ENCODE data around the gene MAX.
"Not testable (repeated sequence)": the region's sequence is repeated elsewhere in the genome, so short reads cannot be mapped to it uniquely, and the experiment has no call there.

Gene MAX

DNA sequence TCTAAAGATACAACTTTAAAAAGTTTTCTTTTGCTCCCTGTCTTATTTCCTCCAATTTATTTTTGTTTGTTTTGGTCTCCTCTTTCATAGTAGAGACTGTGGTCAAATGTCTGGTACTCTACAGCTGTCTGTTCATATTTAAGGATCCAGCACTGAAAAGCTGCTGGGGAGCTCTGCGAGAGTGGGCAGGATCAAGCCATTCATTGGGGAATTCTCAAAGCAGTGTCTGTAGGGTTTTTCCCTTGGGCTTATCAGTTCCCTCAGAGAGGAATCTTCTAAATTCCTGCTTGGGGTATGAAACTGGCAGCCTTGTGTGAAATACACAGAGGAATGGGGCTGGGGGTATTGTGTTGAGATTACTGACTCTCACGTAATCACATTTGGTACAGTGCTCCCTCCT, 63.4 kb downstream of the MAX start:
- no peak for DNase-seq (ENCODE audit: low read depth, low spot score)
- Histone ChIP-seq H3K27ac (ENCODE audit: low read length) (no peak overlapping the region), H3K4me3 (ENCODE audit: low read length) (no peak overlapping the region), H3K36me3 (ENCODE audit: control insufficient read depth, insufficient read depth, low read length) (no peaks in the 10 kb centered on the region; the same call in 1 of the 2 replicates), H3K9me3 (ENCODE audit: control insufficient read depth, insufficient read depth, low read length) (no peaks in the 10 kb centered on the region), H3K27me3 (ENCODE audit: control insufficient read depth, insufficient read depth, low read length) (no peaks in the 10 kb centered on the region), H3K4me1 (ENCODE audit: control insufficient read depth, insufficient read depth, low read length) (no peaks in the 10 kb centered on the region)
- no CpG with 5 or more reads among the region's 2 CpGs for WGBS (ENCODE audit: insufficient coverage, insufficient read length)

- peaks cover 2% of the 10 kb centered on the region; the same call in 1 of the 2 replicates for H3K36me3 ChIP-seq (ENCODE audit: control insufficient read depth, insufficient read depth, low read length)
- no peaks in the 10 kb centered on the region for H3K9me3 ChIP-seq (ENCODE audit: control insufficient read depth, insufficient read depth, low read length)
- H3K27ac ChIP-seq (ENCODE audit: low read length), result no peak overlapping the region
- no CpG with 5 or more reads among the region's 4 CpGs for WGBS (ENCODE audit: insufficient coverage, insufficient read length)
- H3K4me1 ChIP-seq (ENCODE audit: control insufficient read depth, insufficient read depth, low read length), result no peaks in the 10 kb centered on the region
- DNase-seq (ENCODE audit: low read depth, low spot score), result no peak
- H3K27me3 ChIP-seq (ENCODE audit: control insufficient read depth, insufficient read depth, low read length), result no peaks in the 10 kb centered on the region
- H3K4me3 ChIP-seq (ENCODE audit: low read length), result no peak overlapping the region
These were observed 67.3 kb downstream of the MAX start for GRCh38 chr14:65035049-65035448.

GRCh38 chr14:65034021-65034420, 68.3 kb downstream of the MAX start:
- no peak overlapping the region for H3K27ac ChIP-seq (ENCODE audit: low read length)
- no peak for DNase-seq (ENCODE audit: low read depth, low spot score)
- H3K36me3 ChIP-seq (ENCODE audit: control insufficient read depth, insufficient read depth, low read length), result peaks cover 2% of the 10 kb centered on the region; the same call in 1 of the 2 replicates
- H3K9me3 ChIP-seq (ENCODE audit: control insufficient read depth, insufficient read depth, low read length), result no peaks in the 10 kb centered on the region
- H3K4me1 ChIP-seq (ENCODE audit: control insufficient read depth, insufficient read depth, low read length), result no peaks in the 10 kb centered on the region
- WGBS (ENCODE audit: insufficient coverage, insufficient read length), result no CpG with 5 or more reads among the region's 4 CpGs
- H3K27me3 ChIP-seq (ENCODE audit: control insufficient read depth, insufficient read depth, low read length), result no peaks in the 10 kb centered on the region
- H3K4me3 ChIP-seq (ENCODE audit: low read length), result no peak overlapping the region

DNA sequence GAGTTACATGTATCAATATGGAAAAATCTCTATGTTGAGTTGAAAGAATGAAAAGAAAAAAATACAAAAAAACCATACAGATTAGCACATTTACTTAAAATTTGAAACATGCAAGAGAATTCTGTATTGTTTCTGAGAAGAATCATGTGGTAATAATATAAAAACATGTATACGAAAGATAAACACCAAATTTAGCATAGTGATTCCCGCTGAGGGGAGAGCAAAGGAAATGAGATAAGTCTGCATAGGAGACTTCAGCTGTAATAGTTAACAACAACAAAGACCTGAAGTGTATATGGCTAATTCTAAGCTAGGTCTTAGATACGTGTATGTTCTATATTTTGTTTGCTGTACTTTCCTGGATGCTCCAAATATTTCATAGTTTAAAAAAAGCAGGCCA, 69.1 kb downstream of the MAX start:
- Histone ChIP-seq H3K4me3 (ENCODE audit: low read length) (no peak overlapping the region), H3K36me3 (ENCODE audit: control insufficient read depth, insufficient read depth, low read length) (peaks cover 2% of the 10 kb centered on the region; the same call in 1 of the 2 replicates), H3K27ac (ENCODE audit: low read length) (no peak overlapping the region), H3K27me3 (ENCODE audit: control insufficient read depth, insufficient read depth, low read length) (no peaks in the 10 kb centered on the region), H3K9me3 (ENCODE audit: control insufficient read depth, insufficient read depth, low read length) (no peaks in the 10 kb centered on the region), H3K4me1 (ENCODE audit: control insufficient read depth, insufficient read depth, low read length) (no peaks in the 10 kb centered on the region)
- no peak for DNase-seq (ENCODE audit: low read depth, low spot score)
- no CpG with 5 or more reads among the region's 3 CpGs for WGBS (ENCODE audit: insufficient coverage, insufficient read length)

GRCh38 chr14:65032319-65032718, 70.0 kb downstream of the MAX start:
- Histone ChIP-seq H3K27ac (ENCODE audit: low read length) (no peak overlapping the region), H3K27me3 (ENCODE audit: control insufficient read depth, insufficient read depth, low read length) (no peaks in the 10 kb centered on the region), H3K4me3 (ENCODE audit: low read length) (no peak overlapping the region), H3K4me1 (ENCODE audit: control insufficient read depth, insufficient read depth, low read length) (no peaks in the 10 kb centered on the region), H3K9me3 (ENCODE audit: control insufficient read depth, insufficient read depth, low read length) (no peaks in the 10 kb centered on the region), H3K36me3 (ENCODE audit: control insufficient read depth, insufficient read depth, low read length) (peaks cover 4% of the 10 kb centered on the region; the same call in 1 of the 2 replicates)
- DNase-seq (ENCODE audit: low read depth, low spot score), result no peak
- WGBS (ENCODE audit: insufficient coverage, insufficient read length), result no CpG with 5 or more reads among the region's 11 CpGs

GRCh38 chr14:65031321-65031720, 71.0 kb downstream of the MAX start:
- H3K4me3 ChIP-seq (ENCODE audit: low read length); H3K27me3 ChIP-seq (ENCODE audit: control insufficient read depth, insufficient read depth, low read length); DNase-seq (ENCODE audit: low read depth, low spot score); H3K36me3 ChIP-seq (ENCODE audit: control insufficient read depth, insufficient read depth, low read length); H3K27ac ChIP-seq (ENCODE audit: low read length); H3K9me3 ChIP-seq (ENCODE audit: control insufficient read depth, insufficient read depth, low read length); H3K4me1 ChIP-seq (ENCODE audit: control insufficient read depth, insufficient read depth, low read length): not testable (repeated sequence)
- WGBS (ENCODE audit: insufficient coverage, insufficient read length), result no CpG with 5 or more reads among the region's 10 CpGs

DNA sequence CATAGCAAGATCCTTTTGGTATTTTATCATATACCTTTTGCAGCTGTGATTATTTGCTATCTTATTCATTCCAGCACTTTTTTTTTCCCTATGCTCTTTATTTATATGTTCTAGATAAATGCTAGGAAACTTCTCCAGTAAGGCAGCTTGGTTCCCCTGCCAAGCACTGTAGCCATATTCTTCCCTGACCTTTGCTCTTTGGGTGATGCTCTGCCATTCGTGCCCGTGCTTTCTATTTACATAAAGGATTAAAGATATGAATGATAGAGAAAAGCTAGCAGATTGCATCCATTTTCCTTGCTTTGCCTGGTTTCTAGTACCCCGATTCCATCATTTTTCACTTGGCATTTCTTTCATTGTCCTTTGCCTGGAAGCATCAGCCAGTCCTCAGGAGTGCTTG, 73.4 kb downstream of the MAX start:
- Histone ChIP-seq H3K36me3 (ENCODE audit: control insufficient read depth, insufficient read depth, low read length) (peaks cover 4% of the 10 kb centered on the region; the same call in 1 of the 2 replicates), H3K9me3 (ENCODE audit: control insufficient read depth, insufficient read depth, low read length) (no peaks in the 10 kb centered on the region), H3K4me3 (ENCODE audit: low read length) (no peak overlapping the region), H3K27ac (ENCODE audit: low read length) (no peak overlapping the region), H3K4me1 (ENCODE audit: control insufficient read depth, insufficient read depth, low read length) (no peaks in the 10 kb centered on the region), H3K27me3 (ENCODE audit: control insufficient read depth, insufficient read depth, low read length) (no peaks in the 10 kb centered on the region)
- no CpG with 5 or more reads among the region's 3 CpGs for WGBS (ENCODE audit: insufficient coverage, insufficient read length)
- DNase-seq (ENCODE audit: low read depth, low spot score), result no peak

- Histone ChIP-seq H3K9me3 (ENCODE audit: control insufficient read depth, insufficient read depth, low read length) (no peaks in the 10 kb centered on the region), H3K27ac (ENCODE audit: low read length) (no peak overlapping the region), H3K36me3 (ENCODE audit: control insufficient read depth, insufficient read depth, low read length) (0 out of 2 replicates have a peak, but pooled peaks cover 2% of the 10 kb centered on the region), H3K4me1 (ENCODE audit: control insufficient read depth, insufficient read depth, low read length) (no peaks in the 10 kb centered on the region), H3K27me3 (ENCODE audit: control insufficient read depth, insufficient read depth, low read length) (no peaks in the 10 kb centered on the region), H3K4me3 (ENCODE audit: low read length) (no peak overlapping the region)
- WGBS (ENCODE audit: insufficient coverage, insufficient read length), result no CpG with 5 or more reads among the region's 11 CpGs
- no peak for DNase-seq (ENCODE audit: low read depth, low spot score)
These were observed 75.1 kb downstream of the MAX start for GRCh38 chr14:65027127-65027799.

- H3K36me3 ChIP-seq (ENCODE audit: control insufficient read depth, insufficient read depth, low read length), result 0 out of 2 replicates have a peak, but pooled peaks cover 2% of the 10 kb centered on the region
- no peak overlapping the region for H3K27ac ChIP-seq (ENCODE audit: low read length)
- WGBS (ENCODE audit: insufficient coverage, insufficient read length), result no CpG with 5 or more reads among the region's 9 CpGs
- H3K4me3 ChIP-seq (ENCODE audit: low read length), result no peak overlapping the region
- H3K4me1 ChIP-seq (ENCODE audit: control insufficient read depth, insufficient read depth, low read length), result no peaks in the 10 kb centered on the region
- no peaks in the 10 kb centered on the region for H3K9me3 ChIP-seq (ENCODE audit: control insufficient read depth, insufficient read depth, low read length)
- no peaks in the 10 kb centered on the region for H3K27me3 ChIP-seq (ENCODE audit: control insufficient read depth, insufficient read depth, low read length)
- DNase-seq (ENCODE audit: low read depth, low spot score), result no peak
These were observed 75.8 kb downstream of the MAX start for GRCh38 chr14:65026526-65026925.

- H3K4me3 ChIP-seq (ENCODE audit: low read length), result no peak overlapping the region
- H3K9me3 ChIP-seq (ENCODE audit: control insufficient read depth, insufficient read depth, low read length), result no peaks in the 10 kb centered on the region
- no CpG with 5 or more reads among the region's 6 CpGs for WGBS (ENCODE audit: insufficient coverage, insufficient read length)
- H3K27ac ChIP-seq (ENCODE audit: low read length), result no peak overlapping the region
- H3K27me3 ChIP-seq (ENCODE audit: control insufficient read depth, insufficient read depth, low read length), result no peaks in the 10 kb centered on the region
- no peak for DNase-seq (ENCODE audit: low read depth, low spot score)
- 0 out of 2 replicates have a peak, but pooled peaks cover 2% of the 10 kb centered on the region for H3K36me3 ChIP-seq (ENCODE audit: control insufficient read depth, insufficient read depth, low read length)
- no peaks in the 10 kb centered on the region for H3K4me1 ChIP-seq (ENCODE audit: control insufficient read depth, insufficient read depth, low read length)
These were observed 76.5 kb downstream of the MAX start for GRCh38 chr14:65025818-65026217.
